Lung (tissue), 16 donors: Measurements from ENCODE around the gene KLHDC3. TPM values are rescaled to one million over a fixed set of nuclear protein-coding genes. Genes with fewer than 3 reads are reported as not detected.

Experiments used
- ATAC-seq: fragments of 200-7000 bp; cut with Tn5 transposase; one replicate; pipeline ENCODE4 v1.9.1; 2020; ENCODE audit warnings: moderate number of reproducible peaks; ENCODE audit not compliant: insufficient read depth, low FRiP score
- DNase-seq, 3 donors: peaks; one replicate each; pipeline ENCODE4 v3.0.0-alpha.2; 2013 to 2017
- H3K27ac ChIP-seq, 2 donors: one replicate each; pipeline ENCODE4 v1.5.1; 2013; ENCODE audit warnings: mild to moderate bottlenecking in 2 of 2, moderate library complexity in 2 of 2, control low read depth in 1 of 2, inconsistent platforms in 1 of 2, low read depth in 1 of 2, low read length in 1 of 2
- H3K27me3 ChIP-seq, 3 donors: one replicate each; pipeline ENCODE4 v1.5.1; 2013; ENCODE audit warnings: low read length in 2 of 3; ENCODE audit not compliant: control insufficient read depth in 3 of 3, insufficient read depth in 3 of 3
- H3K36me3 ChIP-seq, 4 donors: one replicate each; pipeline ENCODE4 v1.5.1; 2013; ENCODE audit warnings: low read length in 4 of 4, mild to moderate bottlenecking in 1 of 4, moderate library complexity in 1 of 4; ENCODE audit not compliant: control insufficient read depth in 4 of 4, insufficient read depth in 4 of 4
- H3K4me1 ChIP-seq, 5 donors: one replicate each; pipeline ENCODE4 v1.5.1; 2013; ENCODE audit warnings: low read length in 5 of 5, mild to moderate bottlenecking in 2 of 5, moderate library complexity in 1 of 5; ENCODE audit not compliant: control insufficient read depth in 5 of 5, insufficient read depth in 5 of 5
- H3K4me3 ChIP-seq: one replicate; pipeline ENCODE4 v1.5.1; 2013; ENCODE audit warnings: mild to moderate bottlenecking, control low read depth, moderate library complexity
- H3K9ac ChIP-seq, 2 donors: one replicate each; pipeline ENCODE4 v1.5.1; 2013; ENCODE audit warnings: low read length in 2 of 2, control low read depth in 1 of 2; ENCODE audit not compliant: insufficient read depth in 1 of 2
- H3K9me3 ChIP-seq, 4 donors: one replicate each; pipeline ENCODE4 v1.5.1; 2013; ENCODE audit warnings: low read length in 3 of 4, mild to moderate bottlenecking in 1 of 4, moderate library complexity in 1 of 4; ENCODE audit not compliant: control insufficient read depth in 4 of 4, insufficient read depth in 3 of 4
- WGBS, 2 donors: extraction: QIAGEN DNeasy Blood & Tissue Kit; methylation state at CpG; one replicate each; pipeline ENCODE4 v1.1.7; 2013; 5-methylcytosine and 5-hydroxymethylcytosine counted together
- long read RNA-seq, 5 donors: transcript quantifications; one replicate each; lab custom pipeline, GENCODE V29; 2026
- polyA plus RNA-seq, 2 donors: library from polyadenylated mRNA; stranded (reverse); fragments of 200-250 nt; gene quantifications; one replicate each; pipeline ENCODE4 v1.2.1, GENCODE V29; 2013
- total RNA-seq, 2 donors: library from RNA; depleted of rRNA in 1 of 2; stranded (reverse); fragments of >200 nt in 1 of 2; gene quantifications; one replicate each; pipeline ENCODE4 v1.2.1, GENCODE V29; 2014 to 2021
- TF ChIP-seq, protein P1 (sequence below): IDR thresholded peaks from 2 replicates; pipeline ENCODE4 v1.5.1; 2012; ENCODE audit warnings: mild to moderate bottlenecking; ENCODE audit errors: control extremely low read depth, extremely low read depth
- donor health status: control.
- donor health status: control.
- donor health status: Bipolar disorder and iron deficiency.
- donor health status: healthy.
- donor health status: DM: yes; HTN: yes; CAD: no.

Gene KLHDC3, protein sequence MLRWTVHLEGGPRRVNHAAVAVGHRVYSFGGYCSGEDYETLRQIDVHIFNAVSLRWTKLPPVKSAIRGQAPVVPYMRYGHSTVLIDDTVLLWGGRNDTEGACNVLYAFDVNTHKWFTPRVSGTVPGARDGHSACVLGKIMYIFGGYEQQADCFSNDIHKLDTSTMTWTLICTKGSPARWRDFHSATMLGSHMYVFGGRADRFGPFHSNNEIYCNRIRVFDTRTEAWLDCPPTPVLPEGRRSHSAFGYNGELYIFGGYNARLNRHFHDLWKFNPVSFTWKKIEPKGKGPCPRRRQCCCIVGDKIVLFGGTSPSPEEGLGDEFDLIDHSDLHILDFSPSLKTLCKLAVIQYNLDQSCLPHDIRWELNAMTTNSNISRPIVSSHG
- total RNA-seq (10 to 100 TPM; 46.3 to 56.4 TPM), polyA plus RNA-seq (10 to 100 TPM; 52.7 to 74.4 TPM)
- long read RNA-seq, donor 1, transcript KLHDC3-202 (11 exons, 1,909 nt), result major isoform, 55 of 65 reads
- long read RNA-seq, donor 1, partial matches to known transcripts, result 10 of 65 reads
- long read RNA-seq, donor 1, other reads (novel, unspliced or antisense), result 0 of 65 reads
- long read RNA-seq, donor 2, transcript KLHDC3-202 (11 exons, 1,909 nt), result major isoform, 18 of 47 reads
- long read RNA-seq, donor 2, partial matches to known transcripts, result 29 of 47 reads
- long read RNA-seq, donor 2, other reads (novel, unspliced or antisense), result 0 of 47 reads
- long read RNA-seq, donor 3, transcript KLHDC3-202 (11 exons, 1,909 nt), result major isoform, 17 of 22 reads
- long read RNA-seq, donor 3, partial matches to known transcripts, result 5 of 22 reads
- long read RNA-seq, donor 3, other reads (novel, unspliced or antisense), result 0 of 22 reads
- long read RNA-seq, donor 4, transcript KLHDC3-202 (11 exons, 1,909 nt), result major isoform, 9 of 18 reads
- long read RNA-seq, donor 4, partial matches to known transcripts, result 9 of 18 reads
- long read RNA-seq, donor 4, other reads (novel, unspliced or antisense), result 0 of 18 reads
- long read RNA-seq, donor 5, transcript KLHDC3-202 (11 exons, 1,909 nt), result major isoform, 43 of 50 reads
- long read RNA-seq, donor 5, partial matches to known transcripts, result 7 of 50 reads
- long read RNA-seq, donor 5, other reads (novel, unspliced or antisense), result 0 of 50 reads

DNA sequence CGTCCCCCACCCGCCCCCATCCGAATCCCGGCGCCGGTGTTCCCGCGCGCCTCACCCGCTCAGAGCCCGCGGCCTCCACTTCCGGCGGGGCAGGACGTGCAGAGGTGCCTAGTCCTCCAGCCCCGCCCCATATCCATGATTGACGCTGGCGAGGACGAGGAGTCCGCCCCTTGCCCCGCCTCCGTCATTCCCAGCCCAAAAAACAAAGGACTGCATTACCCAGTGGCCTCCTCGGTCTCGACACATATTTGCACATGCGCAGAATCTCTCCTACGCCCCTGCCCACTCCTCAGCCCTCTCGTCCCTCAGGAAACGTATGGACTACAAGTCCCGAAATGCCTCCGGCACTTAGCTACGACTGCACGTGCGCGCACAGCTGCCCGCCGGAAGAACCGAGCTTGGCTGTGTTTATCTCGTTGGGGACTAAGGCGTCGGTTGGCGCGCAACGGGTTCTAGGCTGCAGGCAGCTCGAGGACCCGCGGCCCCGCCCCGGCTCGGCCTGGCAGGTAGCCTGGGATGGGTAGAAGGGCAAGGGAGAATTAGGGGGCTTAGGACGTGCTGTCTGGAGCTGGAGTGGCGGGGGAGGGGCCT is at the start of gene KLHDC3, which contains the start of gene MEA1:
Gene KLHDC3, plus strand, starts transcription at position 407 of the 591 bp plus-strand sequence. CDS start 2,944 bp downstream, outside the sequence.
Gene MEA1, minus strand, starts transcription at position 104 of the 591 bp plus-strand sequence. CDS start 133 bp downstream, outside the sequence.
- peak within 1 kb of the TSS; percentile 63 to 84 for H3K27ac ChIP-seq
- no peaks in the 10 kb centered on the region for H3K27me3 ChIP-seq
- DNase-seq, result peak; percentile 100
- H3K9ac ChIP-seq, result peak within 1 kb of the TSS; percentile 67 to 70
- peaks cover 7 to 30% (median 15%) of the 10 kb centered on the region in 5 donors for H3K4me1 ChIP-seq
- H3K36me3 ChIP-seq, result peaks cover 15 to 35% (median 29%) of the 10 kb centered on the region in 4 donors
- TF ChIP-seq, protein P1, sequence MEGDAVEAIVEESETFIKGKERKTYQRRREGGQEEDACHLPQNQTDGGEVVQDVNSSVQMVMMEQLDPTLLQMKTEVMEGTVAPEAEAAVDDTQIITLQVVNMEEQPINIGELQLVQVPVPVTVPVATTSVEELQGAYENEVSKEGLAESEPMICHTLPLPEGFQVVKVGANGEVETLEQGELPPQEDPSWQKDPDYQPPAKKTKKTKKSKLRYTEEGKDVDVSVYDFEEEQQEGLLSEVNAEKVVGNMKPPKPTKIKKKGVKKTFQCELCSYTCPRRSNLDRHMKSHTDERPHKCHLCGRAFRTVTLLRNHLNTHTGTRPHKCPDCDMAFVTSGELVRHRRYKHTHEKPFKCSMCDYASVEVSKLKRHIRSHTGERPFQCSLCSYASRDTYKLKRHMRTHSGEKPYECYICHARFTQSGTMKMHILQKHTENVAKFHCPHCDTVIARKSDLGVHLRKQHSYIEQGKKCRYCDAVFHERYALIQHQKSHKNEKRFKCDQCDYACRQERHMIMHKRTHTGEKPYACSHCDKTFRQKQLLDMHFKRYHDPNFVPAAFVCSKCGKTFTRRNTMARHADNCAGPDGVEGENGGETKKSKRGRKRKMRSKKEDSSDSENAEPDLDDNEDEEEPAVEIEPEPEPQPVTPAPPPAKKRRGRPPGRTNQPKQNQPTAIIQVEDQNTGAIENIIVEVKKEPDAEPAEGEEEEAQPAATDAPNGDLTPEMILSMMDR, result no peak
- peak; percentile 98 for ATAC-seq
- 0% methylated on average over 51 of the region's 51 CpGs for WGBS, 2 donors
- peak within 1 kb of the TSS; percentile 71 for H3K4me3 ChIP-seq
- H3K9me3 ChIP-seq, result no peaks in the 10 kb centered on the region

DNA sequence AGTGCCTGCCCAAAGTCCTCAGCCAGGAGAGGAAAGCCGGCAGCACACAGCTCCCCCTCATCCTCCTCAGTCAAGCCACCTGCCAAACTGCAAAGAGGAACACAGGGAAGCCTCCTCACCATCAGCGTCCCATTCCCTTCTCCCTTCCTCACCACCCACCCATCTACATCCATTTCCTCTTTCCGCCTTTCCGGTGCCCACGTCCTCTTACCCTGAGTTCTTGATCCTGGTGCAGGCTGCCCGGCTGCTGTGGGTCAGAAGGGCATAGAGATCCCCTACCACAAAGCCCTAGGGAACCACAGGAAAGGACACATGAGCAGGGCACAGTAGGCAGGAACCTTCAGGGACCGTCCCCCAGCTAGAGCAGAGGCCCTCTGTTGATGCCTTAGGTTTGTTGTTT is 47.5 kb upstream of the KLHDC3 start:
- Histone ChIP-seq H3K27me3 (no peaks in the 10 kb centered on the region), H3K9ac (no peak overlapping the region), H3K27ac (no peak overlapping the region), H3K9me3 (no peaks in the 10 kb centered on the region), H3K4me1 (no peaks in the 10 kb centered on the region), H3K4me3 (no peak overlapping the region), H3K36me3 (peaks cover 2 to 52% (median 20%) of the 10 kb centered on the region in 4 donors)
- no peak for ATAC-seq
- 70 to 73% methylated on average over 7 of the region's 7 CpGs for WGBS, 2 donors
- DNase-seq, result no peak
- TF ChIP-seq, protein P1, result no peak

DNA sequence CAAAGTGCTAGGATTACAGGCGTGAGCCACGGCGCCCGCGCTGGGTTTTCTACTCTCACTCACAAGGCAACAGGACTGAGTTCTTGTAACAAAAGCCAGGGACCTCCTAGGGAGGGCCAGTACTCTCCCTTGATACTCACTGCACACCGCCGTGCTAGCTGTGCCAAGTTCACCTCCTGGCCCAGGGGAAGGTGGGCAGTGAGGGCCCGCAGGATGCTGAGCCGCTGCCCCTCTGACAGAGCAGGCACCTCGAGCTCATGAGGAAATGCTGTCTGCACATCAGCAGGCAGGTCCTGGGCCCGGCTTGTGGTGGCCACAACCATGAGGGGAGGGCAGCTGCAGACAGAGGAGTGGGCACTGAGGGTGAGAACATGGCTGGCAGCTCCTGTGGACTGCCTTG is 46.8 kb upstream of the KLHDC3 start:
- WGBS, 2 donors, result 96 to 99% methylated on average over 11 of the region's 11 CpGs
- Histone ChIP-seq H3K4me1 (no peaks in the 10 kb centered on the region), H3K27ac (no peak overlapping the region), H3K27me3 (no peaks in the 10 kb centered on the region), H3K9ac (no peak overlapping the region), H3K9me3 (no peaks in the 10 kb centered on the region), H3K36me3 (peaks cover 2 to 52% (median 16%) of the 10 kb centered on the region in 4 donors), H3K4me3 (no peak overlapping the region)
- no peak for ATAC-seq
- TF ChIP-seq, protein P1, result no peak
- no peak for DNase-seq
